GM19328 (cell line): ENCODE measurements around the gene ACSS2.

Source experiments
- ATAC-seq: cut with Tn5 transposase; IDR thresholded peaks from one replicate; pipeline ENCODE4 v1.9.1; 2021; ENCODE audit warnings: mild to moderate bottlenecking, moderate library complexity; ENCODE audit not compliant: unreplicated experiment

Gene ACSS2

DNA sequence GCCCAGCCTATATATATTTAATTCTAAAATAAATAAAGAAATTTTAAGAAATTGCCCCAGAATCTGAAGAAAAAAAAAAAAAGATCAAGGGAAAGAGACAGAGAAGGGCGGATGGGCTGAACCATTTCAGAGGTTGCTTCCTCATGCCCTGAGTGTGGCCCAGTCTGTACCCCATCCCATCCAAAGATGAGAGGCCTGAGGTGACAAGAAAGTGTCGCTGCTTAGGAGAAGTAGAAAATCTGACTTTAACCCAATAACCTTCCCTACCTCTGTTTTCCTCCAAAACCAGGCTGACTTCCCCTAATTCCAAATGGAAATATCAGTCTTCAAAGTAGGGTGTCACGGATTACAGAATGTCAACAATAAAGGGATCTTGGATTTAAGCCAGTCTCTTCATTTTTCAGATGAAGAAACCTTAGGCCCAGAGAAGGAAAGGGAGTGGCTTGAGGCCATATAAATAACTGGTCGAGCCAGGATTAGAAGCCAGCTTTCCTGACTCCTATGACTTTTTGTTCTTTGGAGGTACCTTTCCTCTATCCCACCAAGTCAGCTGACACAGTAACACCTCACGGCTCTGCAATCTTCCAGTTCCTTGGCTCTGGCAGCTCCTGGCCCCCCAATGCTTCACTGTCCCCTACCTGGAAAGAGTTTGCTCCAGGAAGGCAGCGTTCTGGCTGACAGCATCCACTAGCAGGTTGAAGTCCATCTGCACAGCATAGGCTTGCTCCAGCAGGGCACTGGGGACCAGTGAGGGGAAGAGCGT, 69.1 kb downstream of the ACSS2 start:
- no peak for ATAC-seq

DNA sequence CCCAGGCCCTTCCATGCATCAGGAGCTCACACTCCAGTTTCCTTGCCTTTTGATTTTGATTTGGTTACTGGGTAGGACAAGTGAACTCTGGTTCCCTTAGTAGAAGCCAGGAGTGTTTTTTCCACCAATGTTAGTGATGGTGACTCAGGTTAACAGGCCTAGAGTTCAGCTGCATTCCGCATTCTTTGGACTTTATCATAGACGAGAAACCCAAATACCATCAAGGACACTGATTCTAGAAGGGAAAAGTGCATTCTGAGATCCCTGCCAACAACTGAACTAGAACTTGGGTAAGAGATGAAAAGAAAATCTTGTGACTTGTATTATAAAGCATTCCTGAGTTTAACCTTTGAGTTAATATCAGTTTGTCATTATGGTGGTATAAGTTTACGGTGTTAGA, 70.2 kb downstream of the ACSS2 start:
- no peak for ATAC-seq

DNA sequence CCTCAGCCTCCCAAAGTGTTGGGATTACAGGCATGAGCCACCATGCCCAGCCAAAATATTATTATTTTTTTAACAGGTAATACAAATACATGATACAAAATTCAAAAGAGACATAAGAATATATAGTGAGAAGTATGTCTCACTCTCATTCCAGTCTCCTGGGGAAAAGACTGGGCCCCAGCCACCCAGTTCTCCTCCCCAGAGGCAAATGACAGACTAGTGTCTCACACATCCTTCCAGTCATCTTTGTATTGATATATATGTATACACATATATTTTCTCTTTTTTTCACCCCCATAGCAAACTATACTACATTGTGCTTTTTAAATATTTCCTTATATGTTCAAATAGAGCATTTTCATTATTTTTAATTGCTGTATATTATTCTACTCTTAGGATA, 70.9 kb downstream of the ACSS2 start:
- ATAC-seq = no peak

DNA sequence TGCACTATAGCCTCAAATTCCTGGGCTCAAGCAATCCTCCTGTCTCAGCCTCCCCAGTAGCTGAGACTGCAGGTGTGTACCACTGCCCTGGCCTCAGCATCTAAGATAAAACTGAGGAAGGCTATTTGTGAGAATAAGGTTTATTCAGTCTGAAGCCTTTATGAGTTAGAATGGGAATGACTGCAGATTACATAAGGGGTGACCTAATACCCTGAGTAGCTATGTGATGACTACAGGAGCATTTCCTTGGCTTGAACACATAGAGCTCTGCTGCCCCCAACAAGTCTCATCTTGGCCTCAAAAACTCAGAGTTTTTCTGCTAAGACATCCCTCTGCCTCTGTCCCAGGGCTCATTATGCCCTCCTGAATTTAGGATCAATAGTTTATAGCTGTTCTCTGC, 71.6 kb downstream of the ACSS2 start:
- no peak for ATAC-seq

DNA sequence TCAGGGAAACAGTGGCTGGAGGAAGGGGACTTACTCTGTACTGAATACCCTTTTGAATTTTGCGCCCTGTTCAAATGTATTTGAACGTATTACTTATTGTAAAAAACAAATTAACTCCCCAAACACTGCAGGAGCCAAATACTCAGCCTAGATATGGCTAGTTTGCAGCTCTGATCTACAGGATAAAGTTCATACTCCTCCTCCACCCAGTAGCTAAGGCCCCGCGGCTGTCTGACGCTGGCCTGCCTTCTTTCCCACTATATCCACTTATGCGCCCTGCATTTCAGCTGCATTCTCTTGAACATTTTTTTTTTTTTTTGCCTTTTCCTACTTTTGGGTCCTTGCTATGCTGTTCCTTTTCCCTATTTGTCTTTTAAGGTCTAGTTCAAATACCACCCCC, 72.7 kb downstream of the ACSS2 start:
- no peak for ATAC-seq

DNA sequence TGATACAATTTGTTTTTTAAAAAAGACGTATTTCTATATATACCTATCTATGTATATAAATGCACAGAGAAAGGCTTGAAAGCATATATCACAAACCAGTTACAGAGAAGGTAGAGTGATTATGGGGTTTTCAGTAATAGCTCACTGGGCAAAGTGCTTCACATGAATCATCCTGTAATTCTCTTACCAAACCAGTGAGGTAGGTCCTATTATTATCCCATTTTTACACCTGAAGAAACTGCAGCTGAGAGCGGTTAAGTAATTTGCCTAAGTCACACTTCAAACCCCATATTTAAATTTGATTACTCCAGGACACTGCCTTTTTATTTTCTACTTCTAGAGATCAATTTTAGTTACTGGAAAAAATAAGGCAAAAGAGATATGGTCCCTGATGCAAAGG, 74.8 kb downstream of the ACSS2 start:
- ATAC-seq = no peak

DNA sequence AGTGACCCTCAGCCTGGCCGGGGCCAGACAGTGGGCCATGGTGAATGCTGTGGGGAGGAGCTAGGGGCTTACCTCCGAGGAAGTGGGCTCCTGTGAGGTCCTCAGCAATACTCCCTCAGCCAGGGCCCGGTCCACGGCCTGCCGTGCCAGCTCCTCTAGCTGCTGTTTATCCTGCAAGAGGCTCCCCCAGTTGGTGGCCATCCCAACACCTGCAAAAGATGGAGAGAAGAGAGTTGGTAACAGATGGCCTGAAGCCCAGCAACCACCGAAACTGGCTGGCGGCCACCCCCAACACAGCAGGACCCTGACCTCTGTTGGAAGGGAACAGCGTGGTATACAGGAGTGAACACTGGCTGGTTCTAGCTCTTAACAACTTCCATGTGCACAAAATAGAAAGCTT, 75.2 kb downstream of the ACSS2 start:
- no peak for ATAC-seq

DNA sequence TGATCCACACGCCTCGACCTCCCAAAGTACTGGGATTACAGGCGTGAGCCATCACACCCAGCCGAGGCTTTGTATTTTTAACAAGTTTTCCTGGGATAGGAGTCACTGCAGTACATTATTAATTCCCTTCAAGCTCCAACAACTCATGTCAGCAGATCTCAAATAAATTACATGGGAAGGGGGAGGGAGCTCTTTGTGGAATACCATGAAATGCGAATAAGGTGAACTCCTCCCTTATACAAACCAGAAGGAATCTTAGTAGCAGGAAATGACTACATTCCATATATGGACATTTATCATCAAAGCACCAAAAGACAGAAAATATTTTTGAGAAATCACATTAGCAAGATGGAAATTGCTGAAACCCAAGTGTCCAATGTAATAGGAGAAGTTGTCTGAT, 76.3 kb downstream of the ACSS2 start:
- ATAC-seq = no peak

DNA sequence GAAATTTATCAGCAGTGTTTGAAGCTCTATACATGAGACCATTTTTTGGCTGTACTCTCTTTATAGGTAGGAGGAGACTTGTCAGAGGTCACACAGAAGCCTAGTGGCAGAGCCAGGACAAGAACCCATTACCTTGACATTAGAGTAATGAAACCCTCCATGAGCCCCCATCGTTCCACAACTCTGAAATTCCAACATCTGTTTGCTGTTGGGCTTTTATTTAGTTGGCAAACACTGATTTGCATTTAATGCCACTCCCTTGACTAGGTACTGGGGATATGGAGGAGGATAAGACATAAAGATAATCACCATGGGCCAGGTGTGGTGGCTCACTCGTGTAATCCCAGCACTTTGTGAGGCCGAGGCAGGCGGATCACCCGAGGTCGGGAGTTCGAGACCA, 77.5 kb downstream of the ACSS2 start:
- no peak for ATAC-seq

DNA sequence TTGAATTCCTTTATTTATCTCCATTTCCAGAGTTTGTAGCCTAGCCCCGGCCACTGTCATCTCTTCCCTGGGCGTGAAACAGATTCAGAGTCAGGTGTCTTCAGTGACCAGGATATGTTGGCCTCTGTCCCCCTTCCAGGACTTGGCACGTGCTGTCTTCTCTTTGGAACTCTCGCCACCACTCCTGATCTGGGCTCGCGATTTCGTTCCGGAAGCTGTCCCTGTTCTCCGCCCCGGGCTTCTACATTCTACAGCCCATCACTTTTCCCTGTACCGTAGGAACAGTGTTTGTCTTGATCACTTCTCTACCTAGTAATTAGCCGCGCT, 78.5 kb downstream of the ACSS2 start:
- no peak for ATAC-seq

DNA sequence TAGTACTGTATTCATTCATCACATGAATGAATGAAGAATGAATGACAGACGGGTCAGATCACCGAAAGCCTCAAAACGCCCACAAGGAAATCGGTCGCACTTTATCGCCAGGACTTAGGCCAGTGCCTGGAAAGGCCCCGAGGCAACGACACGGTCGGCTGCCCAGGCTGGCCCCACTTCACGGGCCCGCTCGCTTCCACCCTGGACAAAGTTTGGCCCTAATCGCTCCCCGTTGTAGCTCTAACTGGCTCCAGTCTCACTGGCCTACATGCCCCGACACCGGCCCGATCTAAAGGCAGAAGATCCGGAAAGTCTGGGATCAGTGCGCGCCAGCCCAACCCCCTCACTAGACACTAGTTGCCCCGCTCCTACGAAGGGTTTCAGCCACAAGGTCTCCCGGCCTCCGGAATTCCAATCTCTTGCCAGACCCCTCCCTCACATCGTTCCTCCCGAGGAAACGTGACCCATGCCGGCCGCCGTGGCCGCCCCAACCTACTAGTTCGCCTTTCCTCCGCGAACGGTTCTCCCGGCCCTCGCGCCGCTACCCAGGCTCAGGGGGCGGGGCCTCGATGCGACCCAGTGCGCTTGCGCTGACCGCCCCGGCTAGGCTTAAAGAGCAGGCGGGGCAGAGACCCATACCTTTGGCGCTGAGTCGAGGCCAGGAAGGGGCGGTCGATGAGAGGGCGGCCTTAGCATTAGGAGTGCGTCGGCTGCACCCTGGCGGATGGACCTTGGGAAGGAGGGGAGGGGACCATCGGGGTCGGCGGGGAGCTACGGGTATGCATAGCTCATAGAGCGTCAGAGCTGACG, 79.0 kb downstream of the ACSS2 start, which contains the start of the genes GSS and MYH7B:
Gene GSS (minus strand): TSS at position 576 of the 810 bp plus-strand sequence. CDS start 3,954 bp downstream, outside the sequence.
Gene MYH7B (plus strand): TSS at position 638 of the 810 bp plus-strand sequence. CDS start 22,138 bp downstream, outside the sequence.
- peak; percentile 76 for ATAC-seq

DNA sequence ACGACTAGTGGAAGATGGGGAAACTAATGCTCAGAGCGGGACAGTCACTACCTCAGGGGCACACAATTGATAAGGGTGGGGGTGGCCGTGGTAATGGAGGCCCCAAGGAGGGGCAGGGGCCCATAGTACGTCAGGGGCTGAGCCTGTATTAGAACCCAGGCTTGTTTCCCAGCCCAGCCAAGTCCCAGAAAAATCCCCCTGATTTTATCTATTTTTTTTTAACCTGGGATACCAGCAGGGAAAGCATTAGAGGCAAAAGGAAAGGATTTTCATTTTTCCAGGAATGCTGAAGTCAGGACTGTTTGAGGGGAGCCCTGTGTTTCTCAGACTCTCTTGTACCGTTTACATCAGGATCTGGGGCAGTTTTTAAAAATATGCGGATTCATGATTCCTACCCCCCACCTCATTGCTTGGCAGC, 79.6 kb downstream of the ACSS2 start:
- no peak for ATAC-seq

DNA sequence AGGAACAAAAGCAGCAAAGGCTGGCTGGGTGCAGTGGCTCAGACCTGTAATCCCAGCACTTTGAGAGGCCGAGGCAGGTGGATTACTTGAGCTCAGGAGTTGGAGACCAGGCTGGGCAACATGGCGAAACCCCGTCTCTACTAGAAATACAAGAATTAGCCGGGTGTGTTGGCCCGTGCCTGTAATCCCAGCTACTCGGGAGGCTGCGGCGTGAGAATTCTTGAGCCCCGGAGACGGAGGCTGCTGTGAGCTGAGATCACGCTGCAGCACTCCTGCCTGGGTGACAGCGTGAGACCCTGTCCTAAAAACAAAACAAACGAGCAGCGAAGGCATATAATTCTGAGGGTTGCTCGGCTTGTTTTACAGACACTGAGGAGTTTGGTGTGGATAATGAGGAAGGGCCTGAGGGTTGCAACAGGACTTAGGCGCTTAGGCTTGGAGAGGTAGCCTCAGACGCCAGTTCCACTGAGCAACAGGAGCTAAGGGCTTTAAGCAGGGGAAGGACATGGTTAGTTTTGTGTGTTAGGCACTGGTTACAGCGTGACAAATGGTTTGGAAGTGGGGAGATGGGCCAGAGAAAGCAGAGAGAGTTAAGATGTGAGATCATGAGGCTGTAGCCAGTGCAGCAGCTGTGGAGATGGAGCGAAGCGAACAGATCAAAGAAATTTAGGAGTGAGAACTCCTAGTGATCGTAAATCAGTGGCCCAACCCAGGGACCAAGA, 80.5 kb downstream of the ACSS2 start:
- no peak for ATAC-seq

DNA sequence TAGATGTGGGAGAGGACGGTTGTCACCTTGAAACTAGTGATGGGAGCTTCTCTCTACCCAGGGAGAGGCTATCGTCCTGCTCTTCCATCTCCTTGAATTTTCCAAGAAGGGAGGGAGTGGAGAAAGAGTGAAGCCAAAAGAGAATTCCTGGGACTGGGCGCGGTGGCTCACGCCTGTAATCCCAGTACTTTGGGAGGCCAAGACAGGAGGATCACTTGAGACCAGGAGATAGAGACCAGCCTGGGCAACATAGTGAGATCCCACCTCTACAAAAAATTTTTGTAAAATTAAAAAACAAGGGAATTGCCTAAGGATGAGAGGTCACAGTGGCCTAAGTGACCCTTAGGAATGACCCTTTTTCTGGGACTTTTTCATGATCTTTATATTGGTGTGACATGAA, 88.1 kb downstream of the ACSS2 start:
- no peak for ATAC-seq

DNA sequence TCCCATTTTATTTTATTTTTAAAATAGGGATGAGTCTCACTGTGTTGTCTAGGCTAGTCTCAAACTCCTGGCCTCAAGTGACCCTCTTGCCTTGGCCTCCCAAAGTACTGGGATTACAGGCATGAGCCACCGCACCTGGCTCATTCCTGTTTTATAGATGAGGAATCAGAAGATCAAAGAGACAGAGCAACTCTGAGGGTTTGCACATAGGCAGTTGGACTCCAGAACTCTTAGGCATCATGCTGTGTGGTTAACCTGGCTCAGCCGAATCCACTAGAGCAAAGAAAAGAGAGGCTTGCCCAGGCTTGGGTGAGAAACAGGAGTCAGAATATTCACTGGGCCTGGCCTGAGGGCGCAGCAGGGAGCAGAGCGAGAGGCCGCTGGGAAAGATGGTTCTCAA, 88.6 kb downstream of the ACSS2 start:
- no peak for ATAC-seq

DNA sequence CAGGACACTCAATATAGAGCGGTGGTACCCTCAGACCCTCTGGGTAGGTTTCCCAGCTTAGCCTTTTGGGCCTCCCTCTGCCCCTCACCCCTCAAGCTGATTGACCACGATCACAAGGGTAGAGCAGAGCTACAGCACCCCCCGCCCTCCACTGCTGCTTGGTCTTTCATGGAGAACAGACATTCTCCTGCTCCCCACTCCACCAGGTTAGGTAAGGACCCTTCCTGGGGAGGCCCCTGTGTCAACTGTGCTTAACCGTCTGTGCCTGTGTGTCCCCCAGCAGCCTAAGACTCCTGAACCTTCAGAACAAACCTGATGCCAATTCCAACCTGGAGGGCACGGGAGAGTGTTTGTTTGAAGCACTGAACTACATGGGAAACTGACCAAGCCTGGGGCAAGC, 91.0 kb downstream of the ACSS2 start:
- no peak for ATAC-seq

DNA sequence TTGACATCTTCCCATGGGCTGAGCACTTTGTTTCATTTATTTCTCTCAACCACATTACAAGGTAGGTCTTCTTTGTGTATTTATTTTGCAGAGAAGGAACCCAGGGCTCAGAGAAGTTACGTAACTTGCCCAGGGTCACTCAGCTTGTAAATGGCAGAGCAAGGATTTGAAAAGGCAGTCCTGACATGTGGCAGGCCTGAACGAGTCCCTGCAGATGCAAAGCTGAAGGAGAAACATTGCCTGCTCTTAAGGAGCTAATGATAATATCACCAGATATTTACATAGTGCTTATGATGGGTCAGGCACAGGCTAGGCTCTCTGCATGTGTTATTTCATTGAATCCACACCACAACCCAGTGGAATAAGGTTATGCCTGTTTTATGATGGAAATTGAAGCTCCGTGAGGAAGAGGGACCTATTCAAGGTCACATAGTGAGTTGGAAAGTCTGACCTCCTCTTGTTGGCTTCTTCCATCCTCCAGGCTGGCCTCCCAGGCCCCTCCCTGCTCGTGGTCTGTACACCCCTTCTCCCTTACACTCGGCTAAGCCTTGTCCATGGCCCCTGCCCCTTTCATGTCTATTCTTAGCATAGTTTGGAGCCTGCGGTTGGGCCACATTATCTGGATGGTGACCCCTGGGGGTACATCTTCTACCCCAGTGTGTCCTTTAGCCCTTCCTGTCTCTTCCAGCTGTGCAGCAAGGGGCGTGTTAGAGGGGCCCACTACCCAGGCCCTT, 91.8 kb downstream of the ACSS2 start:
- ATAC-seq = no peak

DNA sequence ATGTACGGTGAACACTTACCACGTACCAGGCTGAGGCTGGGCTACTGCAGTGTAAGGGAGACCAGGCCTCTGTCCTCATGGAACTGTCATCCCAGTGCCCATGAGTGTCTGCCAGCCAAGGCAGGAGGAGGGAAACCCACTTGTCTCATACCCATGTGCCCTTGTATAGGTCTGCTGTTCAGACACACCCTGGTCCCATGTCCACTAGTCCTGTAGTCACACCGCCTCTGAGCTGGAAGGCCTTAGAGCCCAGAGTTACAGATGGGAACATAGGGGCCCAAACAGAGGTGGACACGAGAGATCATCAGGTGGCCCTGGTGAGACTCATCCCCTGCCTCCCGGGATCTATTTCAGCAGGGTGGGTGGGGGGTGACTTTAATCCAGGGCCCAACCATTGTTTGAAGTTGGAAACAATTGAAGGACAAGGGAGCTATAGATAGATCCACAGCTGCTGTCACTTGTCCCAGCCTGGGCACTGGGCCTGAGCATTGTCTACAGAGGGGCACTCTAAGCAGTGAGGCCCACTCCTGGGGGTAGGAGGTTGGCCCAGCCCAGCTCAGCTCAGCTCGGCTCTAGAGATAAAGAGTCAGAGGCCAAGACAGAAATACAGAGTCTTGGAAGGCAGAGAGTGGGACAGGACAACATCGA, 93.9 kb downstream of the ACSS2 start:
- no peak for ATAC-seq

DNA sequence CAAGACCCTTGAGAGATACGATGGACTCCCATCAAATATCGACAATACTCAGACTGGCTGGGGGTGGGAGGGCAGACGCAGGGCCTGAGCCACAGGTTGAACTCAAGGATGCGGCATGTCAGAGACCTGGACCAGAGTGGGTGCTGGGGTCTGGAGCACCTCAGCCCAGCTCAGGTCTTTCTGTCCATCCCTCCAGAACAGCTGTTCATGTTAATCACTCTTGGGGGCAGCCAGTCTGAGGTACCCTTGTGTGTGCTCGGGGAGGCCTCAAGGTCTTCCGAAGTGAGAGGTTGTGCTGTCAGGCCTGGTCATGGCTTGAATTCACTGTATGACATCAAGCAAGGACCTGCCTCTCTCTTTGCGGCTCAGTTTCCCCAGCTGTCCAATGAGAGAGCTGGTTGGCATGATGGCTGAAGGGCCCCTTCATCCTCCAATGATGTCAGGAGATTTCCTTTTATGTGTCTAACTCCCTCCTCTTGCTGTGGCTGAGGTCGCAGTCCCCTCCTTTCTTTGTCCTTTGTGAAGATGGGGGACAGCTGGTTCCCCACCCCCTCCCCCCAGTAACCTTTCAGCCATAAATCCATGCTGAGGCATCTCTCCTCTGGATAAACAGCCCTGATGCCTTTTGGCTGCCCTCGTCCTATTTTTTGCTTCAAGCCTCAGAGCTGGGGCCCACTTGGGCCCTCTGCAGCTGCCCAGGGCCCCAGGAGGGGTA, 94.6 kb downstream of the ACSS2 start:
- ATAC-seq = no peak
